Adrenal gland (tissue), 19 donors: ENCODE results near the gene HIF1AN. TPM values are rescaled to one million over a fixed set of nuclear protein-coding genes. Genes with fewer than 3 reads are reported as not detected.

Source experiments
- DNase-seq, 7 donors: peaks; one replicate each; pipeline ENCODE4 v3.0.0-alpha.2; 2019 to 2020
- H3K27ac ChIP-seq, 5 donors: fragments of 200-600 bp; sonication (generic) in 4 of 5; 1 replicate in 3 of 5; 2 replicates in 2 of 5; pipeline versions ENCODE4 v1.5.1 to v1.8.0; 2016 to 2020; ENCODE audit warnings: mild to moderate bottlenecking in 1 of 5
- H3K27me3 ChIP-seq: fragments of 200-600 bp; 2 replicates; pipeline ENCODE4 v1.8.0; 2021
- H3K36me3 ChIP-seq, 2 donors: fragments of 200-600 bp; replicated peaks in 1 of 2; 1 replicate in 1 of 2; 2 replicates in 1 of 2; pipeline versions ENCODE4 v1.5.1 to v1.8.0; 2018 to 2022
- H3K4me1 ChIP-seq, 2 donors: fragments of 200-600 bp; replicated peaks in 1 of 2; 1 replicate in 1 of 2; 2 replicates in 1 of 2; pipeline versions ENCODE4 v1.5.1 to v1.8.0; 2018 to 2021
- H3K4me3 ChIP-seq, 4 donors: fragments of 200-600 bp; sonication (generic) in 3 of 4; one replicate each; pipeline ENCODE4 v1.5.1; 2016 to 2018
- H3K9me3 ChIP-seq, 3 donors: fragments of 200-600 bp; sonication (generic) in 1 of 3; replicated peaks in 1 of 3; 1 replicate in 2 of 3; 2 replicates in 1 of 3; pipeline versions ENCODE4 v1.5.1 to v1.8.0; 2016 to 2021
- CTCF ChIP-seq, 6 experiments: fragments of 450-650 bp in 4 of 6; fragments of 200-600 bp in 2 of 6; sonication (generic) in 1 of 6; IDR thresholded peaks; 1 replicate in 5 of 6; 2 replicates in 1 of 6; pipeline versions ENCODE4 v1.5.1 to v1.8.0; 2016 to 2021; ENCODE audit warnings: antibody characterized with exemption in 6 of 6, mild to moderate bottlenecking in 2 of 6, moderate library complexity in 1 of 6
- POLR2A ChIP-seq, 2 donors: fragments of 450-650 bp; IDR thresholded peaks; one replicate each; pipeline ENCODE4 v1.6.1; 2017; ENCODE audit warnings: antibody characterized with exemption in 2 of 2, mild to moderate bottlenecking in 2 of 2, moderate library complexity in 1 of 2
- WGBS, 4 donors: extraction: QIAGEN DNeasy Blood & Tissue Kit in 2 of 4; methylation state at CpG; one replicate each; pipeline versions ENCODE4 v1.1.5 to v1.1.7; 2013 to 2017; 5-methylcytosine and 5-hydroxymethylcytosine counted together
- intact Hi-C, 2 donors: fragments of 100-400 bp; cut with DNase I; formaldehyde crosslinking; loops; one replicate each; pipeline versions ENCODE4 v1.14.1 to v1.15.0; 2022 to 2023
- long read RNA-seq, 10 donors: library from polyadenylated mRNA in 3 of 10; unstranded in 2 of 10; stranded (forward) in 1 of 10; transcript quantifications; one replicate each; pipeline ENCODE4 v2.0.0 and lab custom pipeline, GENCODE V29; 2021 to 2026
- polyA plus RNA-seq, 3 donors: library from polyadenylated mRNA; stranded (reverse); fragments of 200-250 nt in 2 of 3; fragments of 350-450 nt in 1 of 3; fragmentation: Illumina TruSeq in 1 of 3; extraction: RNeasy Lipid Tissue Mini Kit (QIAGEN cat#74804) in 1 of 3; gene quantifications; one replicate each; pipeline ENCODE4 v1.2.3, GENCODE V29; 2013 to 2014
- total RNA-seq, 9 donors: library from RNA; depleted of rRNA in 4 of 9; stranded (reverse); fragments of >200 nt in 4 of 9; fragments of 120-200 nt in 1 of 9; fragmentation: NEBNext Ultra II Directional in 1 of 9; extraction: Animal tissue kit (Norgen Biotek cat#: 25700) in 1 of 9; gene quantifications; one replicate each; pipeline versions ENCODE4 v1.1.0 to v1.2.4, GENCODE V29; 2013 to 2023
- donor health status: healthy with polysubstance abuse.
- donor health status: Bipolar disorder and iron deficiency.
- donor health status: DM: yes; HTN: yes; CAD: no.
- donor health status: DM: no; HTN: no; CAD: no.
- donor health status: DM: no; HTN: no; CAD: no.
- donor health status: DM: yes; HTN: yes; CAD: no.

HIF1AN gene
- total RNA-seq (10 to 100 TPM; 10.0 to 46.4 (median 20.6) TPM), polyA plus RNA-seq (10 to 100 TPM in 1 of 3 donors, 1 to 10 TPM in 2; 6.7 to 43.0 (median 10.0) TPM)
- long read RNA-seq, donor 1, full-length matches to known transcripts, result 27 of 989 reads
- long read RNA-seq, donor 1, partial matches to known transcripts, result 327 of 989 reads
- long read RNA-seq, donor 1, other reads (novel, unspliced or antisense), result 635 of 989 reads
- long read RNA-seq, donor 2, full-length matches to known transcripts, result 11 of 23 reads
- long read RNA-seq, donor 2, partial matches to known transcripts, result 12 of 23 reads
- long read RNA-seq, donor 2, other reads (novel, unspliced or antisense), result 0 of 23 reads
- long read RNA-seq, donor 3, full-length matches to known transcripts, result 13 of 13 reads
- long read RNA-seq, donor 3, partial matches to known transcripts, result 0 of 13 reads
- long read RNA-seq, donor 3, other reads (novel, unspliced or antisense), result 0 of 13 reads
- long read RNA-seq, donor 4, full-length matches to known transcripts, result 13 of 18 reads
- long read RNA-seq, donor 4, partial matches to known transcripts, result 1 of 18 reads
- long read RNA-seq, donor 4, other reads (novel, unspliced or antisense), result 4 of 18 reads
- long read RNA-seq, donor 5, full-length matches to known transcripts, result 97 of 117 reads
- long read RNA-seq, donor 5, partial matches to known transcripts, result 8 of 117 reads
- long read RNA-seq, donor 5, other reads (novel, unspliced or antisense), result 12 of 117 reads
- long read RNA-seq, donor 6, full-length matches to known transcripts, result 11 of 14 reads
- long read RNA-seq, donor 6, partial matches to known transcripts, result 1 of 14 reads
- long read RNA-seq, donor 6, other reads (novel, unspliced or antisense), result 2 of 14 reads
- long read RNA-seq, donor 7, full-length matches to known transcripts, result 12 of 12 reads
- long read RNA-seq, donor 7, partial matches to known transcripts, result 0 of 12 reads
- long read RNA-seq, donor 7, other reads (novel, unspliced or antisense), result 0 of 12 reads
- long read RNA-seq, donor 8, full-length matches to known transcripts, result 32 of 32 reads
- long read RNA-seq, donor 8, partial matches to known transcripts, result 0 of 32 reads
- long read RNA-seq, donor 8, other reads (novel, unspliced or antisense), result 0 of 32 reads
- long read RNA-seq, donor 9, full-length matches to known transcripts, result 20 of 20 reads
- long read RNA-seq, donor 9, partial matches to known transcripts, result 0 of 20 reads
- long read RNA-seq, donor 9, other reads (novel, unspliced or antisense), result 0 of 20 reads
- long read RNA-seq, donor 10, full-length matches to known transcripts, result 10 of 10 reads
- long read RNA-seq, donor 10, partial matches to known transcripts, result 0 of 10 reads
- long read RNA-seq, donor 10, other reads (novel, unspliced or antisense), result 0 of 10 reads

- WGBS, 4 donors, result 0 to 1% (median 1%) methylated on average over 27 to 35 of the region's 35 CpGs
- intact Hi-C loops, result no loop called here
These were observed at the start of gene HIF1AN for GRCh38 chr10:100535715-100536353. HIF1AN (plus strand) TSS chr10:100535943; CDS start chr10:100535959, 16 bp downstream.

GRCh38 chr10:100487529-100487928 lies 48.2 kb upstream of the HIF1AN start:
- Histone ChIP-seq H3K27me3 (no peaks in the 10 kb centered on the region), H3K4me1 (peaks cover 0 to 4% of the 10 kb centered on the region in 2 donors), H3K27ac (no peak overlapping the region), H3K4me3 (no peak overlapping the region), H3K36me3 (peaks cover 0 to 19% of the 10 kb centered on the region in 2 donors), H3K9me3 (no peaks in the 10 kb centered on the region)
- no peak for DNase-seq
- intact Hi-C loops, result no loop called here
- WGBS, 4 donors, result 93 to 95% (median 95%) methylated on average over 5 to 6 of the region's 6 CpGs
- TF ChIP-seq CTCF (IDR thresholded peaks at IDR 0.05) (no peak), POLR2A (IDR thresholded peaks at IDR 0.05) (no peak)

More at GRCh38 chr10:100535715-100536353, at the start of gene HIF1AN:
- H3K36me3 ChIP-seq, result peaks cover 0 to 26% of the 10 kb centered on the region in 2 donors
- H3K4me1 ChIP-seq, result peaks cover 4 to 26% of the 10 kb centered on the region in 2 donors
- peak within 1 kb of the TSS in 2 of 5 donors; percentile 53 to 64 for H3K27ac ChIP-seq
- no peaks in the 10 kb centered on the region for H3K27me3 ChIP-seq
- DNase-seq, result peak; percentile 86 to 96 (median 93)
- H3K9me3 ChIP-seq, result no peaks in the 10 kb centered on the region
- H3K4me3 ChIP-seq, result peak within 1 kb of the TSS; percentile 62 to 94 (median 76)
- TF ChIP-seq CTCF (IDR thresholded peaks at IDR 0.05) (peak; percentile 84 to 94 (median 86)), POLR2A (IDR thresholded peaks at IDR 0.05) (peak; percentile 46 to 64)

GRCh38 chr10:100489396-100489795 lies 46.3 kb upstream of the HIF1AN start:
- intact Hi-C loops, result no loop called here
- Histone ChIP-seq H3K4me3 (no peak overlapping the region), H3K36me3 (peaks cover 0 to 19% of the 10 kb centered on the region in 2 donors), H3K4me1 (no peaks in the 10 kb centered on the region), H3K27me3 (no peaks in the 10 kb centered on the region), H3K9me3 (no peaks in the 10 kb centered on the region), H3K27ac (no peak overlapping the region)
- 89 to 95% (median 92%) methylated on average over 5 of the region's 5 CpGs for WGBS, 4 donors
- TF ChIP-seq POLR2A (IDR thresholded peaks at IDR 0.05) (no peak), CTCF (IDR thresholded peaks at IDR 0.05) (no peak)
- DNase-seq, result no peak
